HG03060 (cell line): ENCODE data around the gene GNB1L.

Experiments
- ATAC-seq: cut with Tn5 transposase; IDR thresholded peaks from one replicate; pipeline ENCODE4 v1.9.1; 2021; ENCODE audit warnings: low read depth, moderate number of reproducible peaks; ENCODE audit not compliant: unreplicated experiment

Gene GNB1L

GRCh38 chr22:19854778-19855503 lies at the start of gene GNB1L, which contains the start of gene RTL10:
Gene GNB1L (minus strand): TSS chr22:19854874. CDS start chr22:19821355, 33,519 bp downstream.
Gene RTL10 (minus strand): TSS chr22:19854874. CDS start chr22:19852261, 2,613 bp downstream.
- ATAC-seq = peak; percentile 56

- ATAC-seq = no peak
These were observed 49.6 kb upstream of the GNB1L start for GRCh38 chr22:19904174-19904856.

GRCh38 chr22:19903513-19903912 lies 48.8 kb upstream of the GNB1L start:
- ATAC-seq = no peak

- ATAC-seq = no peak
These were observed 48.4 kb upstream of the GNB1L start for GRCh38 chr22:19903031-19903430.

GRCh38 chr22:19902245-19902715 lies 47.6 kb upstream of the GNB1L start:
- ATAC-seq = no peak

- no peak for ATAC-seq
These were observed 47.0 kb upstream of the GNB1L start for GRCh38 chr22:19901577-19902244.

GRCh38 chr22:19900707-19901436 lies 46.2 kb upstream of the GNB1L start:
- no peak for ATAC-seq

- no peak for ATAC-seq
These were observed 44.3 kb upstream of the GNB1L start for GRCh38 chr22:19898831-19899567.

- ATAC-seq = no peak
These were observed 43.5 kb upstream of the GNB1L start for GRCh38 chr22:19898145-19898544.

- no peak for ATAC-seq
These were observed 43.1 kb upstream of the GNB1L start for GRCh38 chr22:19897726-19898125.

- ATAC-seq = no peak
These were observed 42.1 kb upstream of the GNB1L start for GRCh38 chr22:19896665-19897355.

- ATAC-seq = no peak
These were observed 40.6 kb upstream of the GNB1L start for GRCh38 chr22:19895160-19895849.

GRCh38 chr22:19893363-19893762 lies 38.7 kb upstream of the GNB1L start:
- ATAC-seq = no peak

- no peak for ATAC-seq
These were observed 38.3 kb upstream of the GNB1L start for GRCh38 chr22:19892925-19893324.

GRCh38 chr22:19892257-19892879 lies 37.7 kb upstream of the GNB1L start:
- no peak for ATAC-seq

- no peak for ATAC-seq
These were observed 36.9 kb upstream of the GNB1L start for GRCh38 chr22:19891317-19892256.
